ENCODE measurements around the gene OXSM. TPM values are rescaled to one million over a fixed set of nuclear protein-coding genes. Genes with fewer than 3 reads are reported as not detected.

The OXSM gene
- total and polyA plus RNA-seq, 2 donors (not counting 3 experiments of a cell fraction or from before 2014, with no cell fraction given), result 8.1 to 9.0 TPM

GRCh38 chr3:25831578-25831977, 41.7 kb downstream of the OXSM start:
- BruUV-seq (replicated peaks), result no TSS peak
- Histone ChIP-seq H3K36me3 (ENCODE audit: control insufficient read depth in 2 of 2, extremely low read depth in 1 of 2, insufficient read depth in 2 of 2, low read length in 2 of 2) (no peaks in the 10 kb centered on the region), H3K9me1 (replicated peaks; ENCODE audit: control insufficient read depth, extremely low read depth, insufficient read depth, low read length) (no peaks in the 10 kb centered on the region), H3K9me3 (replicated peaks; ENCODE audit: control insufficient read depth, insufficient read depth, low read length) (no peaks in the 10 kb centered on the region), H3K4me2 (ENCODE audit: insufficient read depth, low read length) (no peak overlapping the region), H4K20me1 (replicated peaks; ENCODE audit: control insufficient read depth, extremely low read depth, insufficient read depth, low read length) (no peaks in the 10 kb centered on the region), H2AFZ (ENCODE audit: low read depth, low read length) (no peak overlapping the region), H3K27me3 (ENCODE audit: control insufficient read depth in 2 of 2, insufficient read depth in 2 of 2, low read length in 2 of 2) (peaks cover 0 to 5% of the 10 kb centered on the region in 2 experiments), H3K4me3 (replicated peaks in 1 of 3; ENCODE audit: insufficient read depth in 1 of 3, low read depth in 1 of 3, low read length in 3 of 3) (no peak overlapping the region), H3K79me2 (ENCODE audit: control insufficient read depth, insufficient read depth, low read length) (no peaks in the 10 kb centered on the region), H3K4me1 (ENCODE audit: control insufficient read depth, extremely low read depth, insufficient read depth, low read length) (no peaks in the 10 kb centered on the region), H3K27ac (ENCODE audit: insufficient read depth, low read depth, low read length) (no peak overlapping the region), H3K9ac (replicated peaks; ENCODE audit: extremely low read depth, insufficient read depth, low read length) (no peak overlapping the region)
- POLR2A ChIA-PET, result no interaction called here
- intact Hi-C loops (cut with micrococcal nuclease) (loop anchor here (1.0 kb wide), 1 partner anchor 183 kb away; no protein-coding TSS in a partner anchor), dilution Hi-C loops (cut with MboI; ENCODE audit: extremely low pct_ligation_motif_present, low sequenced_read_pairs) (no loop called here)
- no peak for FAIRE-seq
- CTCF ChIA-PET, result interaction anchor here (0.6 to 2.7 kb wide), 11 partner anchors 11 to 1448 kb away, joined by 3 to 50 read pairs (median 4); partner anchors contain the start of gene NGLY1
- DNase-seq (ENCODE audit: low read depth, low spot score), result peak; percentile 34
- TF ChIP-seq CTCF (IDR thresholded peaks at IDR 0.05; ENCODE audit: extremely low read depth in 1 of 2, insufficient read depth in 1 of 2, low read depth in 1 of 2, low read length in 2 of 2), result peak in 1 of 2 donors; percentile 28
- TF ChIP-seq MAX (IDR thresholded peaks at IDR 0.05; ENCODE audit: insufficient read depth, insufficient read length), result no peak
- no peak for TF ChIP-seq EZH2 (IDR thresholded peaks at IDR 0.05; ENCODE audit: borderline replicate concordance, low read depth, low read length, severe bottlenecking)

- dilution Hi-C loops (cut with MboI; ENCODE audit: extremely low pct_ligation_motif_present, low sequenced_read_pairs), result no loop called here
These were observed 44.5 kb downstream of the OXSM start for GRCh38 chr3:25834346-25834745.

More at GRCh38 chr3:25834346-25834745, 44.5 kb downstream of the OXSM start:
- H3K4me3 ChIP-seq (replicated peaks in 1 of 3; ENCODE audit: insufficient read depth in 1 of 3, low read depth in 1 of 3, low read length in 3 of 3), result no peak overlapping the region
- H3K9me1 ChIP-seq (replicated peaks; ENCODE audit: control insufficient read depth, extremely low read depth, insufficient read depth, low read length), result no peaks in the 10 kb centered on the region
- BruUV-seq (replicated peaks), result no TSS peak
- no peak for TF ChIP-seq MAX (IDR thresholded peaks at IDR 0.05; ENCODE audit: insufficient read depth, insufficient read length)
- no peak for TF ChIP-seq MYC (IDR thresholded peaks at IDR 0.05; ENCODE audit: low read depth, low read length)
- no peaks in the 10 kb centered on the region for H3K36me3 ChIP-seq (ENCODE audit: control insufficient read depth in 2 of 2, extremely low read depth in 1 of 2, insufficient read depth in 2 of 2, low read length in 2 of 2)
- H3K27ac ChIP-seq (ENCODE audit: insufficient read depth, low read depth, low read length), result no peak overlapping the region
- no peak overlapping the region for H3K4me2 ChIP-seq (ENCODE audit: insufficient read depth, low read length)
- H4K20me1 ChIP-seq (replicated peaks; ENCODE audit: control insufficient read depth, extremely low read depth, insufficient read depth, low read length), result no peaks in the 10 kb centered on the region
- ChIA-PET CTCF (no interaction called here), POLR2A (no interaction called here)
- H3K9me3 ChIP-seq (replicated peaks; ENCODE audit: control insufficient read depth, insufficient read depth, low read length), result no peaks in the 10 kb centered on the region
- no peak overlapping the region for H2AFZ ChIP-seq (ENCODE audit: low read depth, low read length)
- intact Hi-C loops (cut with micrococcal nuclease), result no loop called here
- H3K4me1 ChIP-seq (ENCODE audit: control insufficient read depth, extremely low read depth, insufficient read depth, low read length), result no peaks in the 10 kb centered on the region
- H3K27me3 ChIP-seq (ENCODE audit: control insufficient read depth in 2 of 2, insufficient read depth in 2 of 2, low read length in 2 of 2), result peaks cover 0 to 3% of the 10 kb centered on the region in 2 experiments
- no peak overlapping the region for H3K9ac ChIP-seq (replicated peaks; ENCODE audit: extremely low read depth, insufficient read depth, low read length)
- DNase-seq (ENCODE audit: low read depth, low spot score) (no peak), FAIRE-seq (no peak)
- no peaks in the 10 kb centered on the region for H3K79me2 ChIP-seq (ENCODE audit: control insufficient read depth, insufficient read depth, low read length)

All from endothelial cell of umbilical vein (primary cell).